Fibroblast of mammary gland (primary cell): ENCODE data around the gene MED23.
"Not testable (repeated sequence)": the region's sequence is repeated elsewhere in the genome, so short reads cannot be mapped to it uniquely, and the experiment has no call there.

Experiments
- DNase-seq: peaks from one replicate; pipeline ENCODE4 v3.0.0-alpha.2; 2010; ENCODE audit warnings: low read depth
- H3K4me3 ChIP-seq: 2 replicates; pipeline ENCODE4 v1.5.1; 2011; ENCODE audit warnings: low read depth, mild to moderate bottlenecking, low read length, moderate library complexity; ENCODE audit not compliant: control insufficient read depth
- TF ChIP-seq, protein P1 (sequence below): conservative IDR thresholded peaks from 2 replicates; pipeline ENCODE4 v1.5.1; 2011; ENCODE audit warnings: low read depth, low read length, inconsistent platforms; ENCODE audit not compliant: control insufficient read depth, insufficient read depth

The MED23 gene

DNA sequence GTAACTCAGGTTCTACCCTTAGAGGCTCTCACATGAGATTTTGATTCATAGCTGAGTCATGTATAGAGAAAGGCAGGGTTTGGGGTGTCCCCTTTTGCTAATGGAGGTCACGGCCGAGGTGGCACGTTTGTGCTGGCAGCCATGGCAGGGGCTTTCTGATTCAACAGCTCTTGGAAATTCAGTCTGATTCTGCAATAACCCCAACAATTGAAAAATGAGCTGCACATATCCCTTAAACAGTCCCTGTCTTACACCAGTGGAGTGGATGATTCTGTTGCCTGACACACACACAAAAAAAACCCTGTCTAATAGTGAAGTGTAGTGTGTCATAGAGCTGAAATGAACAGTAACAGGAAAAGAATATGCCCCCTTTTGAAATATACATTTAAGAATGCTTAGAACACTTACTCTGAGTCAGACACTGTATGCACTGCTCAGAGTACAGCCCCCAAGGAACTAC lies 95.4 kb downstream of the MED23 start:
- H3K4me3 ChIP-seq: no peak overlapping the region
- TF ChIP-seq, protein P1, sequence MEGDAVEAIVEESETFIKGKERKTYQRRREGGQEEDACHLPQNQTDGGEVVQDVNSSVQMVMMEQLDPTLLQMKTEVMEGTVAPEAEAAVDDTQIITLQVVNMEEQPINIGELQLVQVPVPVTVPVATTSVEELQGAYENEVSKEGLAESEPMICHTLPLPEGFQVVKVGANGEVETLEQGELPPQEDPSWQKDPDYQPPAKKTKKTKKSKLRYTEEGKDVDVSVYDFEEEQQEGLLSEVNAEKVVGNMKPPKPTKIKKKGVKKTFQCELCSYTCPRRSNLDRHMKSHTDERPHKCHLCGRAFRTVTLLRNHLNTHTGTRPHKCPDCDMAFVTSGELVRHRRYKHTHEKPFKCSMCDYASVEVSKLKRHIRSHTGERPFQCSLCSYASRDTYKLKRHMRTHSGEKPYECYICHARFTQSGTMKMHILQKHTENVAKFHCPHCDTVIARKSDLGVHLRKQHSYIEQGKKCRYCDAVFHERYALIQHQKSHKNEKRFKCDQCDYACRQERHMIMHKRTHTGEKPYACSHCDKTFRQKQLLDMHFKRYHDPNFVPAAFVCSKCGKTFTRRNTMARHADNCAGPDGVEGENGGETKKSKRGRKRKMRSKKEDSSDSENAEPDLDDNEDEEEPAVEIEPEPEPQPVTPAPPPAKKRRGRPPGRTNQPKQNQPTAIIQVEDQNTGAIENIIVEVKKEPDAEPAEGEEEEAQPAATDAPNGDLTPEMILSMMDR: no peak
- DNase-seq: no peak

DNA sequence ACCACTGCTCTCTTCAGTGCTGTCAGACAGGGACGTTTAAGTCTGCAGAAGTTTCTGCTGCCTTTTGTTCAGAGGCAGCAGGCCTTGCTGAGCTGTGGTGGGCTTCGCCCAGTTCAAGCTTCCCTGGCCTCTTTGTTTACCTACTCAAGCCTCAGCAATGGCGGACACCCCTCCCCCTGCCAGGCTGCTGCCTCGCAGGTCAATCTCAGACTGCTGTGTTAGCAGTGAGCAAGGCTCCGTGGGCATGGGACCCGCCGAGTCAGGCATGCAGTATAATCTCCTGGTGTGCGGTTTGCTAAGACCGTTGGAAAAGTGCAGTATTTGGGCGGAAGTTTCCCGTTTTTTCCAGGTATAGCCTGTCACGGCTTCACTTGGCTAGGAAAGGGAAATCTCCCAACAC lies 96.4 kb downstream of the MED23 start:
- not testable (repeated sequence) for DNase-seq, H3K4me3 ChIP-seq

DNA sequence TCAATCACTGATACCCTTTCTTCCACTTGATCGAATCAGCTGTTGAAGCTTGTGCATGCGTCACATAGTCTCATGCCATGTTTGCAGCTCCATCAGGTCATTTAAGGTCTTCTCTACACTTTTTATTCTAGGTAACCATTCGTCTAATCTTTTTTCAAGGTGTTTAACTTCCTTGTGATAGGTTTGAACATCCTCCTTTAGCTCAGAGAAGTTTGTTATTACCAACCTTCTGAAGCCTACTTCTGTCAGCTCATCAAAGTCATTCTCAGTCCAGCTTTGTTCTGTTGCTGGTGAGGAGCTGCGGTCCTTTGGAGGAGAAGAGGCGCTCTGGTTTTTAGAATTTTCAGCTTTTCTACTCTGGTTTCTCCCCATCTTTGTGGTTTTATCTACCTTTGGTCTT lies 97.1 kb downstream of the MED23 start:
- not testable (repeated sequence) for H3K4me3 ChIP-seq, DNase-seq

DNA sequence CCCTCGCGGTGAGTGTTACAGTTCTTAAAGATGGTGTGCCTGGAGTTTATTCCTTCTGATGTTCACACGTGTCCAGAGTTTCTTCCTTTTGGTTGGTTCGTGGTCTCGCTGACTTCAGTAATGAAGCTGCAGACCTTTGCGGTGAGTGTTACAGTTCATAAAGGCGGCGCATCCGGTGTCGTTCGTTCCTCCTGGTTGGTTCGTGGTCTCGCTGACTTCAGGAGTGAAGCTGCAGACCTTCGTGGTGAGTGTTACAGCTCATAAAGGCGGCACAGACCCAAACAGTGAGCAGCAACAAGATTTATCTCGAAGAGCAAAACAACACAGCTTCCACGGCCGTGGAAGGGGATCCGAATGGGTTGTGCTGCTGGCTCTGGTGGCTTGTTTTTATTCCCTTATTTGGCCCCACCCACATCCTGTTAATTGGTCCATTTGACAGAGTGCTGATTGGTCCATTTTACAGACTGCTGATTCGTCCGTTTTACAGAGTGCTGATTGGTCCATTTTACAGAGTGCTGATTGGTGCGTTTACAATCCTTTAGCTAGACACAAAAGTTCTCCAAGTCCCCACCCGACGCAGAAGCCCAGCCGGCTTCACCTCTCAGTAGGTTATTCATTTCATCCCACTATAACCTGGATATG lies 103.2 kb downstream of the MED23 start:
- TF ChIP-seq, protein P1: no peak
- H3K4me3 ChIP-seq: no peak overlapping the region
- DNase-seq: no peak

DNA sequence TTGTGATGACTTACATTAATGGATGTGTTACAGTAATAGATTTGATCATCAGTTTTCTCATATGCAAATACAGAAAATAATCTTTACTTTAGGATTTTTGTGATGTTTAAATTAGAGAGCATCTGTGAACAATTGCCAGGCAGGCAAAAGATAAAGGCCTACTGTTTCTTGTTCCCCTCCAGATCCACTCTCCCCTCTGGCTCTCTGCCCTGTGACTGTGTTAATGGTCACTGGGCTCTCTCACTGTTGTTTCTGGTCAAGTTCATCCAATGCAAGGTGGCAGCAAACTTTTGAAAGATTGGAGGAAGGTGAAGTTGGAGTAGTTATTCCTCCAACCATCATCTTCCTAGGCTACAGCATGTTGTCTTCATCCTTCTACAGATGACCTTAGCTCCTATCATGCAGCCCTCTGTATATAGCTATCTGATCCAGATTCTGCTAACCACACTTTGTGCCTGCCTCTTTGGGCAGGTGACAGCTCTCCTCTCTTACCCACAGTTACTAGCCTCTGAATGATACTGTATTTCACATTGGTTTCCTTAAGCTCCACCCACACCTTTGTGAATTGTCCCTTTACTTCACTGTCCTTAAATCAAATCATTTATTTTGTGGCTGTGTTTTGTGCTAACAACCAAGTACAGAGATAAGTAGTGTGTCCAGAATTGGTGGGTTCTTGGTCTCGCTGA lies 103.9 kb downstream of the MED23 start:
- H3K4me3 ChIP-seq: no peak overlapping the region
- TF ChIP-seq, protein P1: no peak
- DNase-seq: no peak
